Measurements from ENCODE around the gene C11orf97.
"Not testable (repeated sequence)": the region's sequence is repeated elsewhere in the genome, so short reads cannot be mapped to it uniquely, and the experiment has no call there.

The C11orf97 gene

DNA sequence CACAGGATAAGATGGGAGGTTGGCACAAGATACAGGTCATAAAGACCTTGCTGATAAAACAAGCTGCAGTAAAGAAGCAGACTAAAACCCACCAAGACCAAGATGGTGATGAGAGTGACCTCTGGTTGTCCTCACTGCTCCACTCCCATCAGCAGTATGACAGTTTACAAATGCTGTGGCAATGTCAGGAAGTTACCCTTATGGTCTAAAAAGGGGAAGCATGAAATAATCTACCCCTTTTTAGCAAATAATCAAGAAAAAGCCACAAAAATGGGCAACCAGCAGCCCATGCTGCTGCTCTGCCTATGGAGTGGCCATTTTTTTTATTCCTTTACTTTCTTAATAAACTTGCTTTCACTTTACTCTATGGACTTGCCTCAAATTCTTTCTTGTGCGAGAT, 46.2 kb downstream of the C11orf97 start:
- DNase-seq = no peak

DNA sequence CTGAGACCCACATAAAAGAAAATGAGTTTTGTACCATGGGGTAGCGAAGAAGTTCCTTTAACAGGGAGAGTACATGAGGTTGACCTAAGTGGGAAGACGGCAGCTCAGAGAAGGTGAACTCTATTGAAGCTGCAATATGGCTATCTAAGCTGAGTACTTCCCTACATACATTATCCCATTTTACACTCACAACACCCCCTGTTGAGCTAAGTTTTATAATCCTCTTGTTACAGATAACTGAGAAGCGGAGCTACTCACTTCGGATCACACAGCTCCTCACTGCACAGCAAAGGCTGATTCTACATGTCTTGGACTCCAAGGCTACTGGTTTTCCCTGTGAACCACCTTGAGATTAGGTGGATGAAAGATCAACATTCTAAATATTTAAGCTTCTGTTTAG, 46.7 kb downstream of the C11orf97 start:
- no peak for DNase-seq

DNA sequence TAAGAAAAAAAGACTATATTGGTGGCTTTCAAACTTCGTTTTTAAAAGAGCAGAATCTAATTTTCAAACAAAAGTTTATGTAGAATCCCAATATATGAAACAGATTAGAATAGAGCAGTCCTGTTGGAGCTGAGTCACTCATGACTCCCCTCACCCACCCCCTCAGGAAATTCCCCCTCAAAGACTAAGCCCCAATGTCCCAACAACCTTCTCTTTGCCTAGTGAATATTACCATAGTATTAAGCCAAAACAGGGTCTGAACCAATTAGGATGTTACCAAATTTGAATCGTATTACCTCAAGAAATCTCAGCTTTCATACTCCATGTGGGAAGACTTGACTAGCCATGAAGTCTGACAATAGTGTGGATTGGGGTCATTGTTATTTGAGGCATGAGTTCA, 47.1 kb downstream of the C11orf97 start:
- no peak for DNase-seq

DNA sequence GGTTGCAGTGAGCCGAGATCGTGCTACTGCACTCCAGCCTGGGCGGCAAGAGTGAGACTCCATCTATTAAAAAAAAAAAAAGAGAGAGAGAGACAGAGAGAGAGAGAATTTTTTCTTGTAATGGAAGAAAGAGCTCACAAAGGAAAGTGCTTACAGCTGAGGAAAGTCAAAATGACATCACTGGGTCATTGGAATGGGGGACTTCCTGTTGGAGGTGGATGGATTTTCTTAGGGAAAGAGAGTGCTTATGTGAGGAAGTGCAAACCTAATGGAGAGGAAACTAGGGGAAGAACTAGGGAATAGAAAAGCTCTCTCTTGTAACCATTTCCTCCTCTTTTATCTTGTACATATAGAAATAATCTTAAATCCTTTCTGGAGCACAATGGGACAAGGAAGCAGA, 48.6 kb downstream of the C11orf97 start:
- no peak for DNase-seq

DNA sequence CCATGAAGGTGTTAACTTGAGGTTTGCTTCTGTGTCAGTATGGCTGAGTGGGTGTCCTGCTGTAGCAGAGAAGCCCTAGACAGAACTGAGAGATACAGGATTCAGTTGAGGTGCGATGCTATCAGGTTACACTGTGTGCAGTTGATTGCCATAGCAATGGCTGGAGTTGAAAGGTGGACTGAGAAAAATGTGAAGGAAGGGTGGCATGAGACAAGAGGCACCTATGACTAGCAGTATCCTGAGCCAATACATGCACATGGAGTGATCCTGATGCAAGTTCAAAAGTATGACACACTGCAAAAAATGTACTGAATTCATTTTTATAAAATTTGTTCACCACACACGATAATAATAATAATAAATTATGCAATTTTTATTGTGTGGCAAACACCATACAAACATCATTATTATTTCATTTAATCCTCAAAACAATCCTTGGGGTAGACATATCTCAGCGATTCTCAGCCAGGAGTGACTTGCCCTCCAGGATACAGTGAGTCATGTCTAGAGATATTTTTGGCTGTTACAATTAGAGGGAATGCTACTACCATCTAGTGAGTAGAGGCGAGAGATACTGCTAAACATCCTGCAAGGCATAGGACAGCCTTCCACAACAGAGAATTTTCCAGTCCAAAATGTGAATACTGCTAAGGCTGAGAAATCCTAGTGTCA, 51.1 kb downstream of the C11orf97 start:
- DNase-seq = no peak

DNA sequence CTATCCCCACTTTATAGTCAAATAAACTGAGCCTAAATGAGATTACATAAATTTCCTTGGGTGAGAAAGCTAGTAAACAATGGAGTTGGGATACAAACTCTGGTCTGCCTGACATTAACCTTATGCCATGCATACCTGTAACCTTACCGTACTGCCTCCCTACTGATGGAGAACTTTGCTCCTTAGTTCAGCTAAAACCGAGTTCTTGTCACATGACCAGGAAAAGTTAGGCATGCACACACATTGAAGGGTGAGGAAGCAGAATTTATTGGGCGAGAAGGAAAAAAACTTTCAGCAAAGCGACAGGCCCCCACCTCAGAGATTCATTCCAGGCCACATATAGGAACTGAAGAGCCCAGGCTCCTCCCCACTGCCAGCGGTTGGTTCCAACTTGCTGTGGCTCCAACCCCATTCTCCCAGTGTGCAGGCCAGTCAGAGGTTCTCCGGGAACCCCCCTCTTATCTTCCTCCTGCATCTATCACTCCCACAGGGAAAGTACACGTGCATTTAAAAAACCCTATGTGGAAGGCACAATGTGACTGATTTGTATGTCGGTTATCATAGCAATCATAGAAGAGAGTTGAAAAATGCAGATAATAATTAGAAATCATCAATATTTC, 51.7 kb downstream of the C11orf97 start:
- no peak for DNase-seq

DNA sequence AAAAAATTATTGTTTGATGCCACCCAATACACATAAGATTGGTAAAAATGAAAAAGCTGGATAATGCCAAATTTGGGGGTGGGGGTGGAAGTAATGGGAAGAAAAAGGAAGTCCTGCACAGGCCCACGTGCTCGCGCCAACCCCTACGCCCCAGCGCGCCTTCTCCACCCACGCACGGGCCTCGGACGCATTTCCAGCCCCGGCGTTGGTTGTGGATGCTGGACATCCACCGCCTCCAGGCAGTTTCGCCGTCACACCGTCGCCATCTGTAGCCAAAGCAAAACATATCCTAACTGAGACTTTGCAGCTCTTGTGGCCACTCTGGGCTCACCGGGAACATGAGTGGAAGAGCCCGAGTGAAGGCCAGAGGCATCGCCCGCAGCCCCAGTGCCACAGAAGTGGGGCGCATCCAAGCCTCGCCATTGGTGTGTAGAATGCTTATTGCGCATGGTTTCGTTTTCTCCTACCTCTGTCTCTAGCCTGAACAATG, 55.0 kb downstream of the C11orf97 start, which contains the start of gene PIWIL4:
Gene PIWIL4 (plus strand): TSS at position 188 of the 490 bp plus-strand sequence. CDS start 151 bp downstream, at position 339.
- DNase-seq = no peak

DNA sequence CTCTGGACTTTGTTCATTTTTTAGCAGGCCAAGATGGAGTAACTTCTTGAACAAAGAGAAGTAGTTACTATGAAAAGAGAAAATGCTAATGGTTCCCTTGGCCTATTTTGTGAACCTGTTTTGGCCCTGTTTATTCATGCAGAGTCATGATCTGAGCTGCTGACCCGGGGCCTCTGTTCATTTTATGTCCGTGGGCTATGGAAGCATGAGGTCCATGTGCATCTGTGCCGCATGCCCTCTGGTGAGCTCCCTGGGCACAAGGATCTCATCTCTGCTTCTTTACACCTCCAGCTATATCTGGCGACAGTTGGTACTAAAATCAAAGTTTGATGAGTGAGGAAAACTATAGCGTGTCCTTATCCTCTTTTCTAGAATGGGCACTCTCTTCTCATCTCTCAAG, 55.9 kb downstream of the C11orf97 start:
- no peak for DNase-seq

DNA sequence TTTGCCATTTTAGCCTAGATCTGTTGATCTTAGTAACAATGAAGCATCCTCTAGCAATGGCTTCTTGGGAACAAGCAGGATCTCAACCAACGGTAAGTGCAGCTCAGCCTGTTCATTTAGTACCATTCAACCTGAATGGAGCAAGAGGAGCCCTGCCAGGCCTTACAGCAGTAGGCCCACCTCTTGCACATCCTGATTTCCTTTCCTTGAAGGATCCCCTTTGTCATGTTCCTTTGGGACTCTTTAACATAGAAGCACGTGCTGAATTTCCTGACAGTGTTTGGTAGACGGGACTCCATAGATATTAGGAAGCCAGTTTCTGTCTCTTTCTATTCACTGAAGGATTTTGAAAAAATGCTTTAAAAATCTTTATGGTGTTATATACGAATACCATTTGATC, 56.5 kb downstream of the C11orf97 start:
- DNase-seq = no peak

DNA sequence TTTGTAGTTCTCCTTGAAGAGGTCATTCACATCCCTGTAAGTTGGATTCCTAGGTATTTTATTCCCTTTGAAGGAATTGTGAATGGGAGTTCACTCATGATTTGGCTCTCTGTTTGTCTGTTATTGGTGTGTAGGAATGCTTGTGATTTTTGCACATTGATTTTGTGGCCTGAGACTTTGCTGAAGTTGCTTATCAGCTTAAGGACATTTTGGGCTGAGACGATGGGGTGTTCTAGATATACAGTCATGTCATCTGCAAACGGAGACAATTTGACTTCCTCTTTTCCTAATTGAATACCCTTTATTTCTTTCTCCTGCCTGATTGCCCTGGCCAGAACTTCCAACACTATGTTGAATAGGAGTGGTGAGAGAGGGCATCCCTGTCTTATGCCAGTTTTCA, 60.7 kb downstream of the C11orf97 start:
- not testable (repeated sequence) for DNase-seq

DNA sequence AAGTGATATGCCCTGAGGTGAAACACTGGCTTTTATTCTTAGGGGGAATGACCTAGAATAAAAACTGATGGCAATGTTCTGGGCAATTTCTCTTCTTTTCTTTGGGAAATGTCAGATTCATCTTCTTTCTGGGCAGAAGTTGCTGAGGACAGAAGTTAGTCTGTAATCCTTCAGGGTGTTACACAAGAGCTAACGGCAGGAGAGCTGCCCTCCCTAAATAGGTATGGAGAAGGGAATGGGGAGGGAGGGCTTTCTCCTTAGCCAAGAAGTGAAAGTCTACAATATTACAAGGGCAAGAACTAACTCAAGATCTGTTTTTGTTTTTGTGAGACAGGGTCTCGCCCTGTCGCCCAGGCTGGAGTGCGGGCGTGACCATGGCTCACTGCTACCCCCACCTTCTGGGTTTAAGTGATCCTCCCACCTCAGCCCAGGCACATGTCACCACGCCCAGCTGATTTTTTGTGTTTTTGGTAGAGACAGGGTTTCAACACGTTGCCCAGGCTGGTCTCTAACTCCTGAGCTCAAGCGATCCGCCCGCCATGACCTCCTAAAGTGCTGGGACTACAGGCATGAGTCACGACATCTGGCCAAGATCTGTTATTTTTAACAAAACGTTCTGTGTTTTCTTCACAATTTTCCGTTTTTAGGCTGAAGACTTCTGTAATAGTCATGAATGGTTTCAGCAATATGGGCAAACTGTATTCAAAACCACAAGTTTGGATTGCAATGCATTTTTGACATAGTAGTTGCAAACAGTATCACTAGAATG, 62.1 kb downstream of the C11orf97 start:
- DNase-seq = no peak

DNA sequence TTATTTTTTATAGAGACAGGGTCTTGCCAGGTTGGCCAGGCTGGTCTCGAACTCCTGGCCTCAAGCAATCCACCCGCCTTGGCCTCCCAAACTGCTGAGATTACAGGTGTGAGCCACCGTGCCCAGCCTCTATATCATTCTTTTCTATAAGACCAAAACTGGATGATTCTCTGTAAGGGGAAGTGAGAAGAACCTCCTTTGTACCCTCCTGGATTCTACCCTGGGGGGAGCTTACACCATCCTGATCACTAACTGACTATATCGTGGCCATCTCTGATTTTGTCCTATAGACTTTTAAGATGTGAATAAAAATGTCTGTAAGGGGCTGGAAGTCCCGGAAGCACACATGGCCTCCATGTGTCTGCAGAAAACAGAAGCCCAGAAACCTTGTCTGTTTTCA, 64.0 kb downstream of the C11orf97 start:
- DNase-seq = no peak

DNA sequence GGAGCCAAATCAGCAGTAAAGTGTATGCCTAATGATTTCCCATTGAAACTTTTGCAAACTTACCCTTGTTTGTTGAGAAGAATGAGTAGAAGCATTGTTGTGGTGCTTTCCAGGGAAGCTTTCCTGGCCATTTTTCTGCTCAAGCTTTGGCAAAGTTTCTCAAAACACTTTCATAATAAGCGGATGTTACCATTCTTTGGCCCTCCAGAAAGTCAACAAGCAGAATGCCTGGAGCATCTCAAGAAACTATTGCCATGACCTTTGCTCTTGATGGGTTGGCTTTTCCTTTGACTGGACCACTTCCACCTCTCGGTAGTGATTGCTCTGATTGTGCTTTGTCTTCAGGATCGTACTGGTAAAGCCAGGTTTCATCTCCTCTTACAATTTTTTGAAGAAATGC, 65.6 kb downstream of the C11orf97 start:
- no peak for DNase-seq
